NOMO-1 treated with DMSO at 0.1 percent for 48 hours (cell line): ENCODE data around the gene ZFP37.
"Not testable (repeated sequence)": the region's sequence is repeated elsewhere in the genome, so short reads cannot be mapped to it uniquely, and the experiment has no call there.

Experiments
- DNase-seq: peaks from one replicate; lab custom pipeline; 2025; ENCODE audit not compliant: unreplicated experiment; lab: John Stamatoyannopoulos, UW

The ZFP37 gene

GRCh38 chr9:113056191-113057106 lies at the start of gene ZFP37:
ZFP37 (minus strand) TSS chr9:113056724; CDS start chr9:113056688, 36 bp downstream.
- no peak for DNase-seq

- not testable (repeated sequence) for DNase-seq
Measured at GRCh38 chr9:113105345-113105744, 48.8 kb upstream of the ZFP37 start.

GRCh38 chr9:113095561-113095960 lies 39.0 kb upstream of the ZFP37 start:
- DNase-seq: no peak

- not testable (repeated sequence) for DNase-seq
Measured at GRCh38 chr9:113089924-113090323, 33.4 kb upstream of the ZFP37 start.

- DNase-seq: not testable (repeated sequence)
Measured at GRCh38 chr9:113089143-113089505, 32.6 kb upstream of the ZFP37 start.

GRCh38 chr9:113088456-113089142 lies 32.1 kb upstream of the ZFP37 start:
- DNase-seq: not testable (repeated sequence)

GRCh38 chr9:113062932-113063310 lies 6.4 kb upstream of the ZFP37 start:
- not testable (repeated sequence) for DNase-seq

GRCh38 chr9:113062256-113062931 lies 5.9 kb upstream of the ZFP37 start:
- DNase-seq: not testable (repeated sequence)

- DNase-seq: not testable (repeated sequence)
Measured at GRCh38 chr9:113061072-113061850, 4.7 kb upstream of the ZFP37 start.

- DNase-seq: not testable (repeated sequence)
Measured at GRCh38 chr9:113059581-113060284, 3.2 kb upstream of the ZFP37 start.

- DNase-seq: no peak
Measured at GRCh38 chr9:113057193-113057592, 669 bp upstream of the ZFP37 start.

GRCh38 chr9:113042884-113043657 lies 13.5 kb downstream of the ZFP37 start:
- DNase-seq: no peak

- no peak for DNase-seq
Measured at GRCh38 chr9:113026200-113026599, 30.3 kb downstream of the ZFP37 start.

- DNase-seq: no peak
Measured at GRCh38 chr9:113018247-113018646, 38.3 kb downstream of the ZFP37 start.

GRCh38 chr9:113012492-113012891 lies 44.0 kb downstream of the ZFP37 start:
- DNase-seq: no peak

- DNase-seq: no peak
Measured at GRCh38 chr9:113011911-113012381, 44.6 kb downstream of the ZFP37 start, which contains the start of gene ZNF883. ZNF883 (minus strand) TSS chr9:113012192.

GRCh38 chr9:113005777-113006176 lies 50.7 kb downstream of the ZFP37 start:
- DNase-seq: no peak

- no peak for DNase-seq
Measured at GRCh38 chr9:112997236-112997941, 59.1 kb downstream of the ZFP37 start.
